ENCODE results near the gene FOXP2. TPM values are rescaled to one million over a fixed set of nuclear protein-coding genes. Genes with fewer than 3 reads are reported as not detected.

The FOXP2 gene
- total and polyA plus RNA-seq, 10 of the 15 experiments (the other 5 are each of a cell fraction or from before 2014, with no cell fraction given): 0.99 to 2.5 (median 1.8) TPM

GRCh38 chr7:114554781-114555537 lies 140.3 kb downstream of the FOXP2 start (continued):
- TF ChIP-seq HDAC2 (IDR thresholded peaks at IDR 0.05) (no peak), ZSCAN29 (IDR thresholded peaks at IDR 0.05) (no peak), SMAD5 (IDR thresholded peaks at IDR 0.05; ENCODE audit: low read depth) (no peak), EP300 (IDR thresholded peaks at IDR 0.05; ENCODE audit: borderline replicate concordance in 1 of 2, control insufficient read depth in 1 of 2, low read depth in 2 of 2, low read length in 2 of 2) (peak; percentile 8 to 66; a peak in 1 of 4 replicates), ETV6 (conservative IDR thresholded peaks at IDR 0.05 in 1 of 2, IDR thresholded peaks at IDR 0.05 in 1 of 2; ENCODE audit: borderline replicate concordance in 1 of 2, low read depth in 1 of 2) (no peak), MAX (IDR thresholded peaks at IDR 0.05; ENCODE audit: low read depth, low read length) (no peak), FOS (IDR thresholded peaks at IDR 0.05; ENCODE audit: borderline replicate concordance, extremely low read depth, insufficient read length) (no peak), KDM1A (IDR thresholded peaks at IDR 0.05; ENCODE audit: borderline replicate concordance) (no peak), IKZF1 (conservative IDR thresholded peaks at IDR 0.05) (no peak), MEF2B (IDR thresholded peaks at IDR 0.05; ENCODE audit: partially characterized antibody, poor library complexity, severe bottlenecking) (no peak), CEBPB (IDR thresholded peaks at IDR 0.05; ENCODE audit: borderline replicate concordance in 1 of 2, low read depth in 2 of 2, low read length in 2 of 2) (peak in 1 of 2 experiments; percentile 57; a peak in 1 of 4 replicates), BCL11A (IDR thresholded peaks at IDR 0.05; ENCODE audit: low read depth, low read length) (peak; percentile 82), ZBTB33 (IDR thresholded peaks at IDR 0.05) (no peak), TCF7 (IDR thresholded peaks at IDR 0.05; ENCODE audit: borderline replicate concordance) (peak; percentile 85; the same call in 1 of the 2 replicates), HDGF (IDR thresholded peaks at IDR 0.05) (no peak), MEF2A (IDR thresholded peaks at IDR 0.05; ENCODE audit: insufficient read depth, low read depth, low read length) (0 out of 2 replicates have a peak, but pooled peaks have one; percentile 20), YBX1 (IDR thresholded peaks at IDR 0.05) (no peak), MYB (IDR thresholded peaks at IDR 0.05; ENCODE audit: borderline replicate concordance, low read depth, low read length) (no peak), ZBTB40 (IDR thresholded peaks at IDR 0.05; ENCODE audit: borderline replicate concordance) (no peak), ESRRA (IDR thresholded peaks at IDR 0.05; ENCODE audit: low read length) (no peak), BCLAF1 (IDR thresholded peaks at IDR 0.05) (no peak)

Data from GM12878 (cell line).